T-helper 1 cell (primary cell): ENCODE measurements around the gene LRRC26.

Source experiments
- DNase-seq, 5 donors: peaks; one replicate each; pipeline ENCODE4 v3.0.0-alpha.2; 2012 to 2020
- total RNA-seq, 4 donors: gene quantifications; one replicate each; lab custom pipeline; 2026; lab: John Stamatoyannopoulos, UW

Gene LRRC26, protein sequence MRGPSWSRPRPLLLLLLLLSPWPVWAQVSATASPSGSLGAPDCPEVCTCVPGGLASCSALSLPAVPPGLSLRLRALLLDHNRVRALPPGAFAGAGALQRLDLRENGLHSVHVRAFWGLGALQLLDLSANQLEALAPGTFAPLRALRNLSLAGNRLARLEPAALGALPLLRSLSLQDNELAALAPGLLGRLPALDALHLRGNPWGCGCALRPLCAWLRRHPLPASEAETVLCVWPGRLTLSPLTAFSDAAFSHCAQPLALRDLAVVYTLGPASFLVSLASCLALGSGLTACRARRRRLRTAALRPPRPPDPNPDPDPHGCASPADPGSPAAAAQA
- total RNA-seq = 0 reads per million in 4 donors

DNA sequence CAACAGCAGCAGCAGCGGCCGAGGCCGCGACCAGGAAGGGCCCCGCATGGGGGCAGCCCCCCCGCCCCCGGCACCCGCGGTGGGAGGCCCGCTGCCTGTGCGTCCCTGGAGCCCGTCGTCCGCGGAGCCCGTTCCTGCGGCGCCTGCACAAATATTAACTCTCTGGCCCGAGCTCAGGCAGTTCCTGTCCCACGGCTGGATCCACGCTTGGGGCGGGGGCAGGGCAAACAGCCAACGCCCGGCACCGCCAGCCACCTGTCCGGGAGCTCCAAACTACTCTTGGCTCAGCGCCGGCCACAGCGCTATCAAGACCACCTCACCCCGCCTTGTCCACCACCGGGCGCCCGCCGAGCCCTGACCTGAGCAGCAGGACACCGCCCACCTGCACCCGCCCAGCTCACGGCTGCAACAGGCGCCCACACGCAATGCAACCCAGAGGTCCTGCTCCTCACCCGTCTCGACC lies at the start of gene LRRC26:
Gene LRRC26, minus strand, starts transcription at position 156 of the 463 bp plus-strand sequence. Its CDS starts 108 bp downstream, at position 48.
- no peak for DNase-seq

DNA sequence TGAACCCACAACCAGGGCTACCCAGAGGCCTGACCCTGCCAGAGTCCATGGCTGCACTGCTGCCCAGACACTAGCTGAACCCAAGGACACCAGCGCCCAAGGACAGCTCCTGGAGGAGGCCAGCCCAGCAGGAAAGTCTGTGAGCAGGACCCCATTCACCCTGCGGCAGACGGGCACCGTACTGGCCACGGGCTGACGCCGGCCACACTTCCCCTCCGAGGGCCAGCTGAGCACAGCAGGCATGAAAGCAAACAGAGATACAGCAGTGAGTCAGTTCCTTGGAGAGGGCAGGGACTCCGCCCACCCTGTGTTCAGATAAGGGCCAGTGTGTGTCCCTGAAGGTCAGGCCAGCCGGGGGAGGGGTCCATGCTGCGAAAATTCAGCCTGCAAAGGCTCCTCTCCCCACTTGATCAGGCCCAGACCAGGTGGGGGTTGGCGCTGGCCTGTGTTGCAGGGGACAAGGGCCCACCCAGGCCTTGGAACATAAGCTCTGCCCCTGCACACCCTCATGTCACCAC lies 49.0 kb upstream of the LRRC26 start:
- DNase-seq = no peak

DNA sequence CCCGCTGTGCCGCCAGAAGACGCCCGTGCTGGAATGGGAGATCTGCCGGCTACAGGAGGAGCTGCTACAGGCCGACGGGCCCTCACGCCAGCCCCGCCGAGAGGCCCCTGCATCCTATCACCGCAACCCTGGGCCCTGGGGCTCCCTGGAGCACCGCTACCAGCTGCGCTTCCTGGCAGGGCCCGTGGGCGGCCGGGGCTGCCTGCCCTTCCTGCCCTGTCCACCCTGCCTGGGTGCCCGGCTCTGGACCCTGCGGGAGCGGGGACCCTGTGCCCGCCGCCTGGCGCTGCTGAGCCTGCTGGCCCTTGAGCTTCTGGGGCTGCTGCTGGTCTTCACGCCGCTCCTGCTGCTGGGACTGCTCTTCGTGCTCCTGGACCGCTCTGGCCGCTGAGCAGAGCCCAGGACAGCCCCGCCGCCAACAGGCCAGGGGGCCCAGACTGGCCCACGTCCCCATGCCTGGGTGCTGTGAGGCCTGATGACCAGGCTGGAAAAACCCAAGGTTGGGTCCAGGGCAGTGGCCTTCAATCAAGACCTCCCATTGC lies 48.4 kb upstream of the LRRC26 start:
- no peak for DNase-seq

DNA sequence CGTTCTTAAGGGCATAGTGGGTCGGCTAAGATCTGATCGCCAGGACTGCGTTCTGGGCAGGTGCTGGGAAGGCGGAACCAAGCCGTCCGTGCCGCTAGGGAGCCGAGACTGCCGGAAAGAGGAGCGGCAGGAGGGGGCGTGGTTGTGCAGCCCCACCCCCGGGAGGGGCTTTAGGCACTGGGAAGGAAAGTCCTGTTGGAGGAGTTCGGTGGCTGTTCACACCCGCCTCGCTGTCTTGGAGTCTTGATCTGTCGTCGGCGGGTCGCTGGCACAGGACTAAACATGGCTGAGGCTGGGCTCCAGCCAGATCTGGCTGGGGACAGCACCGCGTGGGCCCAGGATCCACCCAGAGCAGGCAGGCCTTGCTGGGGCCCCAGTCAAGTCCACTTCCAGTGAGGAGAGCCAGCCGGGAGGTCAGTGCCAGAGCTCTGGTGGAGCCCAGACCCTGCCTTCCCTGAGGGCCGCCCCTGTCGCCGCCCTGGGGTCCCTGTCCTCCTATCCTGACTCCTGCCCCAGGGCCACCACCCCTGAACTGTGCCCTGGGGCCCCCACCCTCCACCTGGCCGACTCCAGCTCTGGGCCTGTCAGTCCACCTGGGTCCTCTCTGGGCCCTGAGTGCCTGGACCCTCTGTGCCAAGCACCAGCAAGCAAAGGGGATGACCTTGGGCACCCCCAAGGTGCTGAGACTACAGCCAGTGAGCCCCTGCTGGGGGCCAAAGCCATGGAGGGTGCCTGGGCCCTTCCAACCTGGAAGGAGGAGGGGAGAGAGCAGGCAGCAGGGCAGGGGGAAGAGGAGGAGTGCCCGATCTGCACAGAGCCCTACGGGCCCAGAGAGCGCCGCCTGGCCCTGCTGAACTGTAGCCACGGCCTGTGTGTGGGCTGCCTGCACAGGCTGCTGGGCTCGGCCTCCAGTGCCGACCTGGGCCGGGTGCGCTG lies 47.7 kb upstream of the LRRC26 start:
- no peak for DNase-seq

DNA sequence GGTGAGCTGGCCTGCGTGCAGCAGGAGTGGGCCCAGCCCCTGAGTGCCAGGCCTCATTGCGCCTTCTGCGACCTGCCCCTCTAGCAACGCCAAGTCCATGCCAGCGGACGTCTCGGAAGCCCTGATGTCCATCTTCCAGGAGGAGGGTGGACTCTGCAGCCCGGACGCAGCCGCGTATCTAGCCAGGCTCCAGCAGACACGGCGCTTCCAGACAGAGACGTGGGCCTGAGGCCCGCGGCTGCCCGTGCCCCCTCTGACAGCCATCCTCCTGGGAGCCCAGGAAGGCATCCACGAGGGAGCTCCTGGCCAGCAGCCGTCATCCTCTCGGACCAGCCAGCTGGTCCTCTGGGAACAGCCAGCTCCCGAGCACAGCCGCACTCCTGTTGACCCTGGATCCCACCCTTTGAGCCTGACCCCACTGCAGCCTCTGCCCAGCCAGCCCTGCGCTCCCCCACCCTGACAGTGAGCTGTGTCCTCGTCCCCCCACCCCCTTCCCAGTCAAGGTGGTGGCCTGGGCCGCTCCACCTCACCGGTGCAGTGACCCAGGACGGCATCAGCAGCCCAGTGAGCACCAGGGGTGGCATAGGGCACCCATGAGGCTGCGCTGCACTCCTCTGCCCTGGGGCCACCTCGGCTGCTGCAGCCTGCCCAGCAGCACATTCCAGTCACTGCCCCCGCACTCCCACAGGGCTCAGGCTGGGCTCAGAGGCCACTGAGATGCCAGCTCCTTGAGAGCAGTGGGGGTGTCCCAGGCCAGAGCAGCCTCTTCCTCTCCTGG lies 46.5 kb upstream of the LRRC26 start:
- no peak for DNase-seq

DNA sequence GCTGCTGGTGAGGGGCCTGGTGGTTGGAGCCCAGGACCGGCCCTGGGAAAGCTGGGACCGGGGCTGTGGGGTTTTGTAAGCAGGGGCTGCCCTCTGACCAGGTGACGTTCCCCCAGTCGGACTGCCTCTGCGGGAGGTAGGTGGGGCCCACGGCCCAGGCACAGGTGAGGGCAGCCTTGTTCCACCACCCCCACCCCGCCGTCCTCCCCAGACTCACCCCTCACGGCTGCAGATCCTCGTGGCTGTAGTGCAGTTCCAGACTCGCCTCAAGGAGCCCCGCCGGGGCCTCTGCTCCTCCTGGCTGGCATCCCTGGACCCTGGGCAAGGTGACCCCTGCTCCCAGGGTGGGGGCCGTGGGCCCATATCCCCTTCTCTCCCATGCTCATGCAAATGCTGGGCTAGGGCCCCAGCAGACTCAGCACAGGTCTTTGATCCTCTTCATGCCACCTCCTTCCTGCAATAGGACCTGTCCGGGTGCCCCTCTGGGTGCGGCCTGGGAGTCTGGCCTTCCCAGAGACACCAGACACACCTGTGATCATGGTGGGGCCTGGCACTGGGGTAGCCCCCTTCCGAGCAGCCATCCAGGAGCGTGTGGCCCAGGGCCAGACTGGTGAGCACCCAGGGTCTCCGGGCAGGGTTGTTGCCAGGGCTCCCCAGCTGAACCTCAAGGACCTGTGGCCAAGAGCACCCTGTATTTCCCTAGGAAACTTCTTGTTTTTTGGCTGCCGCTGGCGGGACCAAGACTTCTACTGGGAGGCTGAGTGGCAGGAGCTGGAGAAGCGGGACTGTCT lies 45.5 kb upstream of the LRRC26 start:
- DNase-seq = no peak

DNA sequence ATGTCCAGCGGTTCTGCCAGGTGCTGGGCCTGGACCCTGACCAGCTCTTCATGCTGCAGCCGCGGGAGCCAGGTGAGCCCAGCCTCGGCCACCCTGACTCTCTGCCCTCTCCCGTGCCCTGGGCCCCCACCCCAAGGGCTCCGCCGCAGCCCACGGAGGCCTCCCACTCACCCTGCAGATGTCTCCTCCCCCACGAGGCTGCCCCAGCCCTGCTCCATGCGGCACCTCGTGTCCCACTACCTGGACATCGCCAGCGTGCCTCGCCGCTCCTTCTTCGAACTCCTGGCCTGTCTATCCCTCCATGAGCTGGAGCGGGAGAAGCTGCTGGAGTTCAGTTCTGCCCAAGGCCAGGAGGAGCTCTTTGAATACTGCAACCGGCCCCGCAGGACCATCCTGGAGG lies 44.8 kb upstream of the LRRC26 start:
- DNase-seq = no peak

DNA sequence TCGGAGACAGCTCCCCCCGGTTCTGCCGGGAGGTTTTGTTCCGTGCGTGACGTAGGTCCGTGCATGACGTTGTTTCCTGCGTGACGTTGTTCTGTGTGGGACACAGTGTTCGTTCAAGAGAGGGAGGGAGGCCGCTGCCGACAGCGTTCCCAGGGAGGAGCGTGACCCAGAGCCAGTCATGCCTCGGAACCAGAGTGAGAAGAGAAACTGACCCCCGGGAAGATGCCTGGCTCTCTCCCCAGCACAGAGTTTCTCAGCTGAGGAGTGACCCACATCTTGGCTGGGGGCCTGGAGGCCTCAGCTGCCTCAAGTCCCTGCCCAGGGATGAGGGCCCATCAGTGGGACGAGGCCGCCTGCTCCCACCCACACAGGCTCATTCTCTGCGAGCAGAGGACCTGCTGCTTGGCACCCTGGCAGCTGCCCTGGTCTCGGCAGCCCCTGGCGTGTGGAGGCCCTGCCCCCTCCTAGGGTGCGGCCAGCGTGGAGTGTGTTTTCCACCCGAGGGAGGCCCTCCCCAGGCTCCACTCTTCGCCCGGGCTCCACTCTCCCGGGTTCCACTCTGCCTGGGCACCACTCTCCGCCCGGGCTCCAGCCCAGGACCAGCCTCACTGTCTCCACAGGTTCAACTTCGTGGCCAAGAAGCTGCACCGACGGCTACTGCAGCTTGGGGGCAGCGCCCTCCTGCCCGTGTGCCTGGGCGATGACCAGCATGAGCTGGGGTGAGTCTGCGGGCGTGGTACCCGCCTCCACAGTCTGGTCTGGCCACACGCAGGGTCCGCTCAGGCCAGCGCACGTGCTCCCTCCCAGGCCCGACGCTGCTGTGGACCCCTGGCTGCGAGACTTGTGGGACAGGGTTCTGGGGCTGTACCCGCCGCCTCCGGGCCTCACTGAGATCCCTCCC lies 43.6 kb upstream of the LRRC26 start:
- no peak for DNase-seq

DNA sequence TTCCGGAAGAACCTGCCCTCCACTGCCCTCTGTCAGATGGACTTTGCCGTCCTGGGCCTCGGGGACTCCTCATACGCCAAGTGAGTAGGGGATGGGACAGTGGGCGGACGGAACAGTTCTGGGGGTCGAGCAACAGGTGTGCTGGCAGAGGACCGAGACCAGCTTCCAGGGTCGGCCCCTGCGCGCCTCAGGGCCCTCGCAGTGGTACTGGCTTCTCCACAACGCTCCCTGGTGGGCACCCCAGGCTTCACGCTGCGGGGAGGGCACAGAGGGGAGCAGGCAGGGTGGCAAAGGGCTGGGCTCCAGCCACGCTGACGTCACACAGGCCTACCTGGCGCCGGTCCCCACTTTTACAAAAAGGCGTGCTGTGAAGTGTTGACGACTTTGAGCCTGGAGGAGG lies 42.7 kb upstream of the LRRC26 start:
- DNase-seq = no peak

DNA sequence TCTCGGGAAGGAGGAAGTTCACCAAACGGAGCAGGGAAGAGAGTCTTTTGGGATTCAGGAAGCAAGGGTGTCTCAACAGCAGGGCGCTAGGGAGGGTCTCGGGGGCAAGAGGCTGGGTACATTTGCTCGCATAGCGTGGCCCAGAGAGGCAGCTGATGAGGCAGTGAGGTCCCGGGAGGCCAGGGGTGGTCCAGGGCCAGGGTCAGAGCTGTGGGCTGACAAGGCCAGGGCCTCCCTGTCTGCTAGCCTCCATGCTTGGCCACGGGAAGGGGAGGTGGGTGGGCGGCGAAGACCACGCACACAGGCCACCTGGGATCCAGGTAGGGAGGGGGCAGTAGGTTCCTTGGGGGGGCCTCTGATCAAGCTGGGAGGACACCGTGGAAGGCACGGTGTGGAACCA lies 41.7 kb upstream of the LRRC26 start:
- DNase-seq = no peak

DNA sequence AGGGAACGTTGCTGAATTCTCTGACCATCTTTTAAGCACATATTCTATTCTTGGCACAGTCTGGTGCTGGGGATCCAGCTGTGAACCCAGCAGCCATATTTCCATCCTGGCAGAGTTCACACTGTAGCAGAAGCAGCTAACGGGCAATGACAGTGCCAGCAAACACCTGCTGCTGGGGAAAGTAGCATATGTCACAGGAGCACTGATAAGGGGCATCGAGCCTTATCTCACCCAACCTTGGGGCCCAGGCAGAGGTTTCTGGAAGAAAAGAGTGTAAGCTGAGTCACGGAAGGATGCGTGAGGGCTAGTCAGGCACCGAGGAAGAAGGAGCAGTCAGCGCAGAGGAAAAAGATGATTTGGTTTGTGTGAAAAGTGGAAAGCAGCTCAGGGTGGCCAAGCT lies 36.8 kb upstream of the LRRC26 start:
- no peak for DNase-seq

DNA sequence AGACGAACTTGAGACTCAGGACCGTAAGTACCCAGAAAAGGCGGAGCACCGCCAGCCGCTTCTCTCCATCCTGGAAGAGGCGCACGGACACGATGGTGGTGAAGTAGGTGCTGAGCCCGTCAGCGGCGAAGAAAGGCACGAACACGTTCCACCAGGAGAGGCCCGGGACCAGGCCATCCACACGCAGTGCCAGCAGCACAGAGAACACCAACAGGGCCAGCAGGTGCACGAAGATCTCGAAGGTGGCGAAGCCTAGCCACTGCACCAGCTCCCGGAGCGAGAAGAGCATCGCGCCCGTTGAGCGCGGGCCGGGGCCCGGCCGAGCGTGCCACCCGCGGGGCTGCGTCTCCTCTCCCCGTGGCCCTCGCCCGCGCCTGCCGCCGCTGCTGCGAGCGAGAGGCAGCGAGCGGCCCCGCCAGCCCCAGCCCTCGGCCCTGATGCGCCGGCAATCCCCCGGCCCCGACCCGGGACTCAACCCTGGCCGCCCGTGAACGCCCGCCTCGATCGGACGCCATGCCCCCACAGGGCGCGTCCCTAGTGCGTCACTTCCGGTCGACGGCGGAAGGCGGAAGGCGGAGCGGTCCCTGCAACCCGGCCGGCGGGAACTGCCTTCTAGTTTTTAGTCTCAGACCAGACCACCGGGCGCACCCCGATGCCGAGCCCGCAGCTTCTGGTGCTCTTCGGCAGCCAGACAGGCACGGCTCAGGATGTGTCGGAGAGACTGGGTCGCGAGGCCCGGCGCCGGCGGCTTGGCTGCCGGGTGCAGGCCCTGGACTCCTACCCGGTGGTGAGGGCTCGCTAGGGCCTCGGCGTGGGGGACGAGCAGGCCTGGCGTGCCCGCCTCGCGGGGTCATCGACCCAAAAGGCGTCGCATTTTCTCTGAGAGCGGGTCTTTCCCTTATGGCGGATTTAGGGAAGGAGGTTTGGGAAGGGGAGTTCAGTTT lies 35.5 kb upstream of the LRRC26 start, which contains the start of the genes NDOR1 and TMEM203:
Gene NDOR1, plus strand, starts transcription at position 575 of the 944 bp plus-strand sequence. Its CDS starts 78 bp downstream, at position 653.
Gene TMEM203, minus strand, starts transcription at position 523 of the 944 bp plus-strand sequence. Its CDS starts 234 bp downstream, at position 289.
- peak; percentile 84 to 93 (median 88) for DNase-seq

DNA sequence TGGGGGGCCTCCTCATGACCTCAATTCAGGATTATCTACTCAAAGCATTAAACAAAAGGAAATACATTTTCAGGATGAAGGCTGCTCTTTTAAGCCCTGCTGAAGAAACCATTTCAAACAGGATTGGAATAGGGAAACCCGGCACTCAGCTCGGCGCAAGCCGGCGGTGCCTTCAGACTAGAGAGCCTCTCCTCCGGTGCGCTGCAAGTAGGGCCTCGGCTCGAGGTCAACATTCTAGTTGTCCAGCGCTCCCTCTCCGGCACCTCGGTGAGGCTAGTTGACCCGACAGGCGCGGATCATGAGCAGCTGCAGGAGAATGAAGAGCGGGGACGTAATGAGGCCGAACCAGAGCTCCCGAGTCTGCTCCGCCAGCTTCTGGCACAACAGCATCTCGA lies 34.9 kb upstream of the LRRC26 start:
- DNase-seq = no peak

DNA sequence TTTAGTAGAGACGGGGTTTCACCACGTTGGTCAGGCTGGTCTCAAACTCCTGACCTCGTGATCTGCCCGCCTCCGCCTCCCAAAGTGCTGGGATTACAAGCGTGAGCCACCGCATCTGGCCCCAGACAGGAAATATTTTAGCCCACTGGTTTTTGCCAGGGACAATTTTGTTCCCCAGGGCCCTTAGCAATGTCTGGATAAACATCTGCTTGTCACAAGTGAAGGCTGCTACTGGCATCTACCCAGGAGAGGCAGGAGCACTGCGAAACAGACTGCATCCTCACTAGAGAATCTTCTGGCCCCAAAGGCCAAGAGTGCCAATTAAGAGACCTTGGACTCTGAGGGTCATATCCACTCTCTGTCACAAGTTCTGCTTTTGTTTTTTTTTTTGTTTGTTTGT lies 33.1 kb upstream of the LRRC26 start:
- DNase-seq = no peak

DNA sequence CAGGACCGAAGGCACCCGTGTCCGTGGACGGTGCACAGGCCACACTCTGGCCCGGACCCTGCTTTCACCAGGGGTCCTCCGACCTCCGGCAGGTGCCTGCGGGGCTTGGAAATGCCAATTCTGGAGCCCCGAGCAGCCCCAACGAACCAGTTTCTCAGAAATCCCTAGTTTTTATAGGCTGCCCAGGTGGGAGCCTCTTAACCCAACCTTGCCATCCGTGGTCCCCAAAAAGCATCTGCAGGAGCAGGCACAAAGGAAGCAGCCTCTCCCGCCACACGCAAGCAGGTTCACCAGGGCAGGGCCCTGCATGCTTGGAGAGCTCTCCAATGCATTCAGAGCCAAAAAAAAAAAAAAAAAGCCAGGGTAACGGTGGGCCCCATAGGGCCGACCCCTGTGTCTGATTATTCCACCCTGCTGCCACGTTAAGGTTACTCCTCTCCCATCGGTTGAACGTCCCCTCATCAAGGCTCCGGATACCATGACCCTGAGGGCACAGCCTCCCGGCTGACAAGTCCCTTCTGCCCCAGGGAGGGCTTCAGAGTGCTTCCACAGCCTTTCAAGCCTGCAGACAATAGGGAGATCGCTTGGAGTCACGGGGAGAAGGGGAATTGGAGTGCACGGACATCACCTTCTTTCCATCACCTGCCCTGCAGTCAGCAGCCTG lies 31.5 kb upstream of the LRRC26 start:
- no peak for DNase-seq

DNA sequence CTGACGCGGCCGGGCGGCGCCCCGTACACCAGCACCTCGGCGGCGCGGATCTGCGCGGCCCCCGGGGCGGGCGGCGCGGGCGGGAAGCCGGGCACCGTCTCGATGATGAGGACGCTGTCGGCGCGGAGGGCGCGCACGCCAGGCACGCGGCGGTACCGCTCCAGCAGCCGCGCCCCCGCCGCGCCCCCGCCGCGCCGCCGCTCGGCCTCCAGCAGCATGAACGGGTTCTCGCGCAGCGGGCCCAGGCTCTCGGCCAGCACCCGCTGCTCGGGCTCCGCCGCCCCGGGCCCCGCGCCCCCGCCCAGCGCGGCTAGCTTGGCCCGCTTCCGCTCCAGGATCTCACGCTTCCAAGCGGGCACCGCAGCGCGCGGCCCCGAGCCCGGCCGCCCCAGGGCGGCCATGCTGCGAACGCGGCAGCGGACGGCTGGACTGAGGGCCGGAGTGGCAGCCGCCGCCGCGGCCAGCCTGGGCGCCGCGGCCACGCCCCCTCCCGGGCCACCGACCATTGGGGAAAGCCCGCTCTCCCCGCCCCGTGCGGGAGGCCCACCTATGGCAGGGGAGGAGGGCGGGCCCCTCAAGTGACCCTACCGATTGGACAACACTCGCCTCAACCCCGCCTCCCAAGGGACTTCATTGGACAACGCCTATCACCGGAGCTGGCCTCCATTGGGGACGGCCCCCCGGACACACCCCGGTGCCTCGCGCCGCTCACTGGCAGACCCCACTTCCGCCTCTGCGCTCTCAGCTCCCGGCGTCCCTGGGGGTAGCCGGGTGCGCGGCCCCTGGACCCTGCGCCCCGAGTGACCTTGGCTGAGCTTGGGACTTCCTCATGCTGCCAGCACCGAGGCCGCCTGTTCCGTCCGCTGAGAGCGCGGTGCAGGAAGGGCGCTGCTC lies 30.7 kb upstream of the LRRC26 start, which contains the start of gene TPRN:
Gene TPRN, minus strand, starts transcription at position 431 of the 894 bp plus-strand sequence. Its CDS starts 30 bp downstream, at position 401.
- peak; percentile 96 to 98 (median 97) for DNase-seq
